ENCODE results near the gene MCMBP.
"Not testable (repeated sequence)": the region's sequence is repeated elsewhere in the genome, so short reads cannot be mapped to it uniquely, and the experiment has no call there.

Gene MCMBP, protein sequence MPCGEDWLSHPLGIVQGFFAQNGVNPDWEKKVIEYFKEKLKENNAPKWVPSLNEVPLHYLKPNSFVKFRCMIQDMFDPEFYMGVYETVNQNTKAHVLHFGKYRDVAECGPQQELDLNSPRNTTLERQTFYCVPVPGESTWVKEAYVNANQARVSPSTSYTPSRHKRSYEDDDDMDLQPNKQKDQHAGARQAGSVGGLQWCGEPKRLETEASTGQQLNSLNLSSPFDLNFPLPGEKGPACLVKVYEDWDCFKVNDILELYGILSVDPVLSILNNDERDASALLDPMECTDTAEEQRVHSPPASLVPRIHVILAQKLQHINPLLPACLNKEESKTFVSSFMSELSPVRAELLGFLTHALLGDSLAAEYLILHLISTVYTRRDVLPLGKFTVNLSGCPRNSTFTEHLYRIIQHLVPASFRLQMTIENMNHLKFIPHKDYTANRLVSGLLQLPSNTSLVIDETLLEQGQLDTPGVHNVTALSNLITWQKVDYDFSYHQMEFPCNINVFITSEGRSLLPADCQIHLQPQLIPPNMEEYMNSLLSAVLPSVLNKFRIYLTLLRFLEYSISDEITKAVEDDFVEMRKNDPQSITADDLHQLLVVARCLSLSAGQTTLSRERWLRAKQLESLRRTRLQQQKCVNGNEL

DNA sequence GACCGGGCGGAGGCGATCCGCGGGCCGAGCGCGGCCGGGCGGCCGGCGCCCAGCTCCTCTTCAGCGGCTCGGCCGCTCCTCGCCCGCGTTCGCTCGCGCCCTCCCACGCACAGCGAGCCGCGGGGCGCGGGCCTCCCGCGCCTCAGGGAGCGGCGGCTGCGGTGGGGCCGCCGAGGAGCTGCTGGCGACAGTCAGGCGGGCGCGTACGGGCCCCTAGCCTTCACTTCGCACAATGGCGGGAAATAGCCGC lies at the start of gene MCMBP:
MCMBP (minus strand) TSS at position 234 of the 250 bp plus-strand sequence. CDS start 259 bp downstream, outside the sequence.
- no peak for DNase-seq (ENCODE audit: low read depth, low spot score)

DNA sequence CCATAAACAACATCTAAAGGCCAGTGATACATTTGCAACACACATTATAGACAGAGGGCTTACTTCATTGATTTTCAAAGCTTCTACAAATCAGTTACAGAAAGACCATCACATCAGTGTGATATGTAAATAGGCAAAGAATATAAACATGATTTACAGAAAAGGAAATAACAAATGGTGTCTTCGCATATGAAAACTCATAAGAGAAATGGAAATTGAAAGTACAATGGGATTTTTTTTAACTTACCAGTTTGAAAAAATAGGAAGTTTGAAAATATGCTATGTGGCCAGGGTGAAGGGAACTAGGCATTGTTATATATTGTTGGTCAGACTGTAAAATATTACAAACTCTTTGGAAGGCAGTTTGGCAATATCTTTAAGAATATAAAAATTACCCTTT lies 47.2 kb upstream of the MCMBP start:
- no peak for DNase-seq (ENCODE audit: low read depth, low spot score)

DNA sequence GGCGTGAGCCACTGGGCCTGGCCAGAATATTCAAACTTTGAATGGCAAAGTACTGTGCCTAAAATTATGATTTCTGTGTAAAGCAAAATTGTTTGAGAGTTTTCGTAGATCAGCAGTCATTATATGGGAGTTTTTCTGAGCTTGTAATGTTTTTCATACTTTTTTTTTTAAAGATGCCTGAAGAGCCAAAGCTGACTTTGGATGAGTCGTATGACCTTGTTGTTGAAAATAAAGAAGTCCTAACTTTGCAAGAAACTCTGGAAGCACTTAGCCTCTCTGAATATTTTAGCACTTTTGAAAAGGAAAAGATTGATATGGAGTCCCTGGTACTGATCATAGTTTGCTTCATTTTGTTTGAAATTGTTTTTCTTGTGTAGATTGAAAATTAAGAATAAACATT lies 46.6 kb upstream of the MCMBP start:
- no peak for DNase-seq (ENCODE audit: low read depth, low spot score)

DNA sequence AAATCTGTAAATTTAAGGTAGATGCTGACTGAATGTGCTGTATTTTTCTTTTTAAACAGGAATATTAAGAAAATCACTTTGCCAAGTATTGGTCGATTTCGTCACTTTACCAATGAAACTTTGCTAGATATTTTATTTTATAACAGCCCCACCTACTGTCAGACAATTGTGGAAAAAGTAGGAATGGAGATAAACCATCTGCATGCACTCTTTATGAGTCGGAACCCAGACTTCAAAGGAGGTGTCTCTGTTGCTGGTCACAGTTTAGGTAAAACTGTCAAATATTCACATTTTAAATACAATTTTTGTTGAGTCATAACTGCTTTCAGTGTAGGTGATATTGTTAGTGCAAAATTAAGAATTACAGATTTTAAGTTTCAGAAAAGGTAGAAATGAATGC lies 45.1 kb upstream of the MCMBP start:
- no peak for DNase-seq (ENCODE audit: low read depth, low spot score)

DNA sequence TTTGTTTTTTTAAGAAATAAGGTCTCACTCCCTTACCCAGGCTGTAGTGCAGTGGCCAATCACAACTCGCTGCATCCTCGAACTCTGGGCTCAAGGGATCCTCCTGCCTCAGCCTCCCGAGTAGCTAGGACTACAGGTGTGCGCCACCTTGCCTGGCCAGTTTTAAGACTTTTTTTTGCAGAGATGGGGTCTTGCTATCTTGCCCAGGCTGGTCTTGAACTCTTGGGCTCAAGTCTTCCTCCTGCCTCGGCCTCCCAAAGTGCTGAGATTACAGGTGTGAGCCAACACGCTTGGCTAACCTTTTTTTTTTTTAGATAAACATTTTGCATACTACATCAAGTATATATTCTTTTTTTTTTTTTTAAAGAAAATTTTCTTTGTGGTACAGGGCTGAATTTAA lies 38.0 kb upstream of the MCMBP start:
- no peak for DNase-seq (ENCODE audit: low read depth, low spot score)

DNA sequence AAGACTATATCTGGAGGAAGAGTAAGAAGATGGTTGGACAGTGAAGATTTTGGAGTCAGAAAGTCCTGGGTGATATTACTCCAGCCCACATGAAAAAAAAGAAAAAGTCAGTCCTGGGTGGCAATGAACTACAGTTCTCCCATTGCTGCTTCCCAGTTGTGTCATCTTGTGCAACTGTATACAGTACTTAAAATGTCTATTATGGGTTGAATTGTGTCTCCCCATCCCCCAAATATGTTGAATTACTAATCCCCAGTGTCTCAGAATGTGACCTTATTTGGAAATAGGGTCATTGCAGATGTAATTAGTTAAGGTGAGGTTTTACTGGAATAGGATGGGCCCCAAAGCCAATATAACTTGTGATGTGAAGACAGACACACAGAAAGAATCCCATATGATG lies 35.5 kb upstream of the MCMBP start:
- DNase-seq (ENCODE audit: low read depth, low spot score): no peak

DNA sequence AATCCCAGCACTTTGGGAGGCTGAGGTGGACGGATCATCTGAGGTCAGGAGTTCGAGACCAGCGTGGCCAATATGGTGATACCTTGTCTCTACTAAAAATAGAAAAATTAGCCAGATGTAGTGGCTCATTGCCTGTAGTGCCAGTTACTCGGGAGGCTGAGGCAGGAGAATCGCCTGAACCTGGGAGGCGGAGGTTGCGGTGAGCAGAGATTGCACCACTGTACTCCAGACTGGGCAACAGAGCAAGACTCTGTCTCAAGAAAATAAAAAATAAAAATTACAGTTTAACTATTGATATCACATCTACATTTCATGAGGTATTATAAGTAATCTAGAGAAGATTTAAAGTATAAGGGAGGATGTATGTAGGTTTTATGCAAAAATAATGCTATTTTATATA lies 35.1 kb upstream of the MCMBP start:
- not testable (repeated sequence) for DNase-seq (ENCODE audit: low read depth, low spot score)

DNA sequence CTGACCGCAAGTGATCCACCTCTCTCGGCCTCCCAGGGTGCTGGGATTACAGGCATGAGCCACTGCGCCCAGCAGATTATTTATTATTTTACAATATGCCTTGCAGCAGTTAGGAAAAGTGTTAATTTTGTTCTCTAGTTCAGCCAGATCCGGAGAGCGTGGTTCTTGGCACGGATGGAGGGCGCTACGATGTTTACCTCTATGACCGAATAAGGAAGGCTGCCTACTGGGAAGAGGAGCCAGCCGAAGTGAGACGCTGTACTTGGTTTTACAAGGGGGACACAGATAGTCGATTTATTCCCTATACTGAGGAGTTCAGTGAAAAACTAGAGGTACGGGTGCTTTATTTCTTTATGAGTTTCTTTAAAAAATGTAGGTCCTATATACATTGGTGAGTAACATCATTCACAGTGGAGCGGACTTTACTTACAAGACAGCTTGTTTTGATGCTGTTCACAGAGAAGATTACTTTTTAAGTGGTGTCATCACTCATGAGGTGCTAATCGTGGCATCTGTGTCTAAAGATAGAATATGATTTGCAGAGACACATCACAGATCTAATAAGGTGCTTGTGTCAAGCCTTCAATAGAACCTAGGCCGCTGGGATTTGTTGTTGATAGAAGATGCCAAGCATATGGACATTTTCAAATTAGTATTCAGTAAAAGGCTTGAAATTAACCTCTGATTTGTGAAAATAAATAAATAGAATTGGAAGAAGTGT lies 31.5 kb upstream of the MCMBP start:
- no peak for DNase-seq (ENCODE audit: low read depth, low spot score)

DNA sequence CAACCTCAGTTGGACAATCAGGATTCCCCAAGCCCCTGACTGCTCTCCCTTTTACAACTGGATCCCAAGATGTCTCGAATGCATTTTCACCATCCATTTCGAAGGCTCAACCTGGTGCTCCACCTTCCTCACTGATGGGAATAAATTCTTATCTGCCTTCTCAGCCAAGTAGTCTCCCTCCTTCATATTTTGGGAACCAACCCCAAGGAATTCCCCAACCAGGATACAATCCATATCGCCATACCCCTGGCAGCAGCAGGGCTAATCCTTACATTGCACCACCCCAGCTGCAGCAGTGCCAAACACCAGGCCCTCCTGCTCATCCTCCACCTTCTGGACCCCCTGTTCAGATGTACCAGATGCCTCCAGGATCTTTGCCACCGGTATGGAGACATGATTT lies 25.9 kb upstream of the MCMBP start:
- DNase-seq (ENCODE audit: low read depth, low spot score): no peak

DNA sequence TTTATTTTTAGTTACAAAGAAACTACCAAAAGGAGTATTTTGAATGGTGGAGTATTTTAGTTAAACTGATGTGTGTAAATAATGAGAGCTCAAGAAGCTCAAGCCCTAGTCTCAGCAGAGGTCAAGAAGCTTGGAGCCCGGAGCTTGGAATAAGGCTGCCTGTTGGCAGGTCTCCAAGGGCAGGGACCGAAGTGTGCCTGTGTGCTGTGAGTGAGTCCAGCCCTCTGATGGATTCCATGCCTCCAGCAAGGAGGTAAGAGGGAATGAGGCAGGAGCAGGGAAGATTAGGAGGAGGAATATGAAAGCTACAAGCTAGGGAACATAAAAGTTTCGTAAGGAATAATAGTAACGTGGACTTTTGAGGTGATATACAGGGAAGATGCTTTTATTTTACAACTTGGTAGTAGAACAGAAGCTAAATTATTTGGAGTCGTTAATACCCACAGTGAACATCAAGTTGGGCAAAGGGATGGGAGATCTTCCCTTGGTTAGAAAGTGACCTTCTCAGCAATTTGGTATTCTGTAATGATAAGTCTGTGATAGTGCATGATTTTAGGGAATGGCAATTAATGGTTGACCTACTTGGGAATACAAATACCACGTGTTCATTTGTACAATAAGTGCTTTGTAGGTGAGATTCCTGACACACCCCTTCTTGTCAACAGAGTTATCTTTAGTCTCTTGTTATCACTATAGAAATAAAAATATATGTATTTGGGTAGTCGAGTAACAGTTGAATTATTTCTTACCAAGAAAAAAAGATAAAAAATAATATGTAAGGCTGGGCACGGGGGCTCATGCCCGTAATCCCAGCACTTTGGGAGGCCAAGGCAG lies 24.5 kb upstream of the MCMBP start:
- DNase-seq (ENCODE audit: low read depth, low spot score): no peak

DNA sequence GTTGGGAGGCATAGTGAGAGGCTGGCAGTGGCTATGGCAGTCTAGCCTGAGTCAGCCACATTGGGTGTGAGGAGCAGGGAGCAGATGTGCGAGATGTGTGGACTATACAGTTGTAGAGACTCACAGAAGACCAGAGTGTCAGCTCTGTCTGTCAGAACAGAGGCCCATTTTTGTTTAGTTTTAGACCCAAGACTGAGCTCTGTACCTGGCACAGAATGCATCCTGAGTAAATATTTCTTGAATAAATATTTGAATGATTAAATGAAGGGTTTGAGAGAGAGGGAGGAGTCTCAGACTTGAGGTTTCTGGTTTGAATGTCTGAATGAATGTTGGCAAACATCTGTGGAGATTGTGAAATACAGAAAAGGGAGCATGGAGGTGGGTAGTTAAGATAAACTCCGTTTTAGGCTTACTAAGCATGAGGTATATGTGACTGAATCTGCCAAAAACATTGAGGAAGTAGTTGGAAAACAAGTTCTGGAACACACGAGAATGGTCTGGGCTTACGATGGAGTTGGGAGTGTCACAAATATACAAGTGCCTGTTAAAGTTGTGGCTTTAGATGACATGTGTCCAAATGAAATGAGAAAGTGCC lies 23.5 kb upstream of the MCMBP start:
- DNase-seq (ENCODE audit: low read depth, low spot score): no peak

DNA sequence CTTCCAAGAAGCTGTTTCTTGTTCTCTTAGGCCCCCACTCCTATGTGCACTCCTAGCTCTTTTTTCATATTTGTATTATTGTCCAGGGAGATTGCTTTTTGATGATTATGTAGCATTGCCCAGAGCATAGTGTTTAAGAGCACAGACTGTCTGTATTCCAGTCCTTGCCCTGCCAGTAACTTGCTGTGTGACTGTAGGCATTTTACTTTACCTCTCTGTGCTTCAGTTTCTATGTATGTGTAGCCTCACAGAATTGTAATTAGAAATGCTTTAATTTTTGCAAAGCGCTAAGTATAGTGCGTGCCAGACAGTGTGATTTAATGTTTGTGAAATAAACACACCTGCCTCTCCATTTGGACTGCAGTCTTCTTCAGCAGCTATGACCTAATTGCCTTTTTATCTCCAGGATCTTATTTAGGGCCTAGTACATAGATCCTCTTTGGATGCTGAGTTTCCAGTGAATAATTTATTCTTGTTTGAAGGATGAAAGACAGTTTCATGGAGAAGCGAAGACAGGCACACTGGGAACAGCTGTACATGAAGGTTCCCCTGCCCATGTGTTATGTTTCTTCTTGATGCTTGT lies 21.3 kb upstream of the MCMBP start:
- DNase-seq (ENCODE audit: low read depth, low spot score): no peak

DNA sequence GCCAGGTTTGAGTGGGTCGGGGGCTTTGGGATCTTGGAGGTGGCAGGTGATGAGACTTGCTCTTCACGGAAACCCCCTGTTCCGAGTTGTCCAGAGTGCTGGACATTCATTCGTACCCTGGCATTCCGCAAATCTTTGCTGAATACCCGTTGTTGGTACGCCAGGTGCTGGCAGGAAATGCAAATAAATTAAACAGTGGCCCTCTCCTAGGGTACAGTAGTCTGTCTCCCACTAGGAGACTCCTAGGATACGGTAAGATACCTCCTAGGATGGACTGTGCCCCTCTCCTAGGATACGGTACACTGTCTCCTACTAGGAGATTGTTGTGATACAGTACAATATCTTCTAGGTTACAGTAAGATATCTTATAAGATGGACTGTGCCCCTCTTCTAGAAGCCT lies 20.4 kb upstream of the MCMBP start:
- peak; percentile 9 for DNase-seq (ENCODE audit: low read depth, low spot score)

DNA sequence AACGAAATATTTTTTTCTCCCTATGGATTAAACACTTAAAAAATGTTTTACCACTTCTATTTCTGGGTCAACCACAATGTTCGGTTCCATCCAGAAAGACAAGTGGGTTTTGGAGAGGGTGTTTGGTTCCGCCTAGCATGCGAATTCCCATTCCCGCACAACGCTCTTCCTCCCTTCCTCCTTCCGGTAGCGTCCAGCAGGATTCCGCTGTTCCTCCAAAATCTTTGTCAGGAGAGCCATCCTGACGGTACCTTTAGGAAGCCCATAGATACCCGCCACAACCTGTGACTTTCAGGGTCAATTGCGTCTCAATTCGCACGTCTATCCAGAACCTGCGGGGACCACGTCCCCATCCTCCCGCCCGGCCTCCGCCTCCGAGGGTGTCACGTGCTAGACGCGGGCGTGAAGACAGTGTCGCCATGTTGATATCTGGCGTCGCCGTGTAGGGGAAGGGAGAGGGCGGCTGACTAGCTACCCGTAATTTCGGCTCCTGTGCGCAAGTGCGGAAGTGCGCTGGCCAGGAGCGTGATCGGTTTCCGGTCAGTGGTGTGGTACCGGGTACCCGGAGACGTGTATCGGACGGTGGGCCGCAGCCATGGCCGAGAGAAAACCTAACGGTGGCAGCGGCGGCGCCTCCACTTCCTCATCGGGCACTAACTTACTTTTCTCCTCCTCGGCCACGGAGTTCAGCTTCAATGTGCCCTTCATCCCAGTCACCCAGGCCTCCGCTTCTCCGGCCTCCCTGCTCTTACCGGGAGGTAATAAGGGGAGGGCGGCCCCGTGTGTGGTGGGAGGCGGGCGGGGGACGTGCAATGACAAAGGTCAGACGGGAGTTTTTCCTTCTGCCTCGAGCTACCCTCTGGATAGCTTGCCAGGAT lies 19.8 kb upstream of the MCMBP start, which contains the start of gene SEC23IP:
SEC23IP (plus strand) TSS at position 543 of the 878 bp plus-strand sequence; CDS start at position 596, 53 bp downstream.
- DNase-seq (ENCODE audit: low read depth, low spot score): peak; percentile 98

DNA sequence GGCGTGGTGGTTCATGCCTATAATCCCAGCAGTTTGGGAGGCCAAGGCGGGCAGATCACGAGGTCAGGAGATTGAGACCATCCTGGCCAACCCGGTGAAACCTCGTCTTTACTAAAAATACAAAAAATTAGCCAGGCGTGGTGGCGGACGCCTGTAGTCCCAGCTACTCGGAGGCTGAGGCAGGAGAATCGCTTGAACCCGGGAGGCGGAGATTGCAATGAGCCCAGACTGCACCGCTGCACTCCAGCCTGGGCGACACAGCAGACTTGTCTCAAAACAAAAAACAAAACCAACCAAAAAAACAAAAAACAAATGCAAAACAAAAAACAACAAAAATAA lies 19.2 kb upstream of the MCMBP start:
- not testable (repeated sequence) for DNase-seq (ENCODE audit: low read depth, low spot score)

DNA sequence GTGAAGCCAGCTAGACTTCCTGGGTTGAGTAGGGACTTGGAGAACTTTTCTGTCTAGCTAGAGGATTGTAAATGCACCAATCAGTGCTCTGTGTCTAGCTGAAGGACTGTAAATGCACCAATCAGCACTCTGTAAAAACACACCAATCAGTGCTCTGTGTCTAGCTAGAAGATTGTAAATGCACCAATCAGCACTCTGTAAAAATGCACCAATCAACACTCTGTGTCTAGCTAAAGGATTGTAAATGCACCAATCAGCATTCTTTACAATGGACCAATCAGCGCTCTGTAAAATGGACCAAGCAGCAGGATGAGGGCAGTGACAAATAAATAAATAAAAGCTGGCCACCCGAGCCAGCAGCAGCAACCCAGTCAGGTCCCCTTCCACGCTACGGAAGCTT lies 17.7 kb upstream of the MCMBP start:
- DNase-seq (ENCODE audit: low read depth, low spot score): not testable (repeated sequence)

DNA sequence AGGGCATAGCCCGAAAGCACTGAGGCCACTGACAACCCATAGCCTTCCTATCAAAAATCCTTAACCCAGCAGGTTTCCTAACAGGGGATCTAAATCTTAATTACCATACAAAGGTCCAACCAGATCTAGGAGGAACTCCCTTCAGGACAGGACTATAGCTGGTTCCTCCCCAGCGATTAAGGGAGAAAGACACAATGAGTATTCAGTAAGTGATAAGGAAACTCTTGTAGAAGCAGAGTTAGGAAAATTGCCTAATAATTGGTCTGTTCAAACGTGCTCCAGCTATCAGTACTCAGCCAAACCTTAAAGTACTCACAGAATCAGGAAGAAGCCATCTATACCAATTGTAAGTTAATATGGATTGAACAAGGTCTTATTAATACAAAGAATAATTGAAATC lies 16.6 kb upstream of the MCMBP start:
- not testable (repeated sequence) for DNase-seq (ENCODE audit: low read depth, low spot score)

DNA sequence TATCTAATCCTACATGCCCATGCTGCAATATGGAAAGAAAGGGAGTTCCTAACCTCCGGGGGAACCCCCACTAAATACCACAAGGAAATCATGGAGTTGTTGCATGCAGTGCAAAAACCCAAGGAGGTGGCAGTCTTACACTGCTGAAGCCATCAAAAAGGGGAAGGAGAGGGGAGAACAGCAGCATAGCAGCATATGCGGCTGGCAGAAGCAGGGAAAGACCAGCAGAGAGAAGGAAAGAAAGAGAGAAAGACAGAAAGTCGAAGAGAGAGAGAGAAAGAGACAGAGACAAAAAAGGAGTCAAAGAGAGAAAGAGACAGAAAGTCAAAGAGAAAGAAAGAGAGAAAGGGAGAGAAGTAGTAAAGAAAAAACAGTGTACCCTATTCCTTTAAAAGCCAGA lies 16.1 kb upstream of the MCMBP start:
- not testable (repeated sequence) for DNase-seq (ENCODE audit: low read depth, low spot score)

DNA sequence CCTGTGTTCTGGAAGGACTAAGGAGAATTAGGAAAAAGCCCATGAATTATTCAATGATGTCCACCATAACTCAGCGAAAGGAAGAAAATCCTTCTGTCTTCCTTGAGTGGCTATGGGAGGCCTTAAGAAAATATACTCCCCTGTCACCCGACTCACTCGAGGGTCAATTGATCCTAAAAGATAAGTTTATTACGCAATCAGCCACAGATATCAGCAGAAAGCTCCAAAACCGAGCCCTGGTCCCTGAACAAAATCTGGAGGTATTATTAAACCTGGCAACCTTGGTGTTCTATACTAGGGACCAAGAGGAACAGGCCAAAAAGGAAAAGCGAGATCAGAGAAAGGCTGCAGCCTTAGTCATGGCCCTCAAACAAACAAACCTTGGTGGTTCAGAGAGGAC lies 13.4 kb upstream of the MCMBP start:
- DNase-seq (ENCODE audit: low read depth, low spot score): not testable (repeated sequence)
